Measurements from ENCODE around the gene ACTL6B.

The ACTL6B gene

DNA sequence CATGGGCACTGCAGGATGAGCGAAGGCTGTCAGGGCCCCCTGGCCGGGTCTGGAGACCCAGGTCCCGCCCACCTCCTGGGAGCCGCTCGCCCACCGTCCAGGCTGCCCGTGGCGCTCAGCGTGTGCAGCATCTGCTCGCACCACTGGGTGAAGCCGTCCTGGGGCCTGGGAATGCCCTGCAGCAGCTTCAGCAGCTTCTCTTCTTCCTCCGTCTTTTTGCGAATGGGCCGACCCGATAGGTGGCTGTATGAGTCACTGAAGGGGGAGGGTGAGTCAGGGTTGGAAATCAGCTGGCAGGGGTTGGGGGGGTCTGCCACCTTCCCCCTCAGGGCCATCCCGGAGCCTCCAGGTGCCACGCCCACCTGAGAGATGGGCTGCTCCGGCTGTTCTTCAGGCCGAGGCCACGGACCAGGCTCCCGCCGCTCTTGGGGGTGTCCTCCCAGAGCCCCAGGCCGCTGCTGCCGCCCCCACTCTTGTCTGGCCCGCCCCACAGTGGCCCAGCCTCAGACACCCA, 26.0 kb upstream of the ACTL6B start:
- no peak overlapping the region for H3K9ac ChIP-seq (ENCODE audit: low read length)
- no peak overlapping the region for H3K4me3 ChIP-seq (ENCODE audit: low read length)
- H3K56ac ChIP-seq (ENCODE audit: low read length) = no peak overlapping the region
- WGBS (ENCODE audit: extremely low coverage, insufficient coverage, low lambda C conversion rate) = no CpG with 5 or more reads among the region's 25 CpGs
- no peak overlapping the region for H3K18ac ChIP-seq (ENCODE audit: low read length)
- no peak overlapping the region for H4K8ac ChIP-seq (ENCODE audit: low read depth, low read length)
- no peak overlapping the region for H2BK15ac ChIP-seq (replicated peaks; ENCODE audit: low read depth)
- no peak overlapping the region for H2BK5ac ChIP-seq (ENCODE audit: low read length)
- no peak overlapping the region for H4K5ac ChIP-seq (ENCODE audit: low read length)
- no peaks in the 10 kb centered on the region for H3K27me3 ChIP-seq (ENCODE audit: insufficient read depth, low read length, poor library complexity)
- H3K4me2 ChIP-seq (ENCODE audit: low read length) = no peak overlapping the region
- no peak overlapping the region for H2BK120ac ChIP-seq (ENCODE audit: low read depth, low read length)
- H3K27ac ChIP-seq (ENCODE audit: low read depth, low read length) = no peak overlapping the region
- no peaks in the 10 kb centered on the region for H3K79me2 ChIP-seq (ENCODE audit: control insufficient read depth, insufficient read depth, low read length)
- no peak for DNase-seq
- no peaks in the 10 kb centered on the region for H3K79me1 ChIP-seq (ENCODE audit: low read length)
- H2AK5ac ChIP-seq (ENCODE audit: low read length) = no peak overlapping the region
- no peak overlapping the region for H3K4ac ChIP-seq (ENCODE audit: low read depth, low read length)
- no peak overlapping the region for H3K23ac ChIP-seq (ENCODE audit: low read length)
- H3K4me1 ChIP-seq (ENCODE audit: control insufficient read depth, low read depth, low read length) = no peaks in the 10 kb centered on the region
- H3K36me3 ChIP-seq (ENCODE audit: control insufficient read depth, insufficient read depth, low read length) = peaks cover 20% of the 10 kb centered on the region

DNA sequence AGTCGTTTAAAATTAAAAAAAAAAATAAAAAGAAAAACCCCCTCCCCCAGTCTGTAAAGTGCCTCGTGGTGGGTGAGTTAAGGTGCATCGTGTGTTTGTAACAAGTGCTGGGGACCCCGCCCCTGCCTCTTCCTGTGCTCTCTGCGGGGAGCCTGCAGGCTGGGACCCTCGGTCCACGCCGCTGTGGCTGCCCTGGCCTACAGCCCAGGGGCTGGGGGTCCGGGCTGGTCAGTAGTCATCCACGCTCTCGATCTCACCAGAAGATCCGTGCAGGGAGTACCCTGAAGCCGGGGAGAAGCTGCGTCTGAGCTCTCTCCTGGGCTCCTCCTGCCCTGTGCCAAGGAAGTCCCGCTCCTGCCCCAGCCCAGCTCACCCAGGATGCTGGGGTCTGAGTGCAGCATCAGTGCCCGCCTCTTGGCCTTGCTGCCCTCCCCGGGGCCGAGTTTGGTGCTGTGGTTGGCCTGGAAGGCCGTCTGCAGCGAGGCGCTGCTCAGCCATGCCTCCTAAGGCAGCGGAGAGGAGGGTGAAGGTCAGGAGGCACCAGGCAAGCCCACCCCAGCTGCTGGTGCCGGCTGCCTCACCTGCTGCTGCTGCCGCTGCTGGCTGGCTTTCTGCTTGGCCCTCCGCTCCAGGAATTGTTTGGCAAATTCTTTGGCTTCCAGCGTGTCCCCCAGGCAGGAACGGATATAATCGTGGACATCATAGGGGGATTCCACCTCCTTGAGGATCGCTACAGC, 25.4 kb upstream of the ACTL6B start:
- Histone ChIP-seq H2BK15ac (replicated peaks; ENCODE audit: low read depth) (no peak overlapping the region), H3K27me3 (ENCODE audit: insufficient read depth, low read length, poor library complexity) (no peaks in the 10 kb centered on the region), H3K4me3 (ENCODE audit: low read length) (no peak overlapping the region), H2BK5ac (ENCODE audit: low read length) (no peak overlapping the region), H3K4ac (ENCODE audit: low read depth, low read length) (no peak overlapping the region), H3K27ac (ENCODE audit: low read depth, low read length) (no peak overlapping the region), H3K4me2 (ENCODE audit: low read length) (no peak overlapping the region), H3K18ac (ENCODE audit: low read length) (no peak overlapping the region), H4K8ac (ENCODE audit: low read depth, low read length) (no peak overlapping the region), H3K79me2 (ENCODE audit: control insufficient read depth, insufficient read depth, low read length) (no peaks in the 10 kb centered on the region), H3K36me3 (ENCODE audit: control insufficient read depth, insufficient read depth, low read length) (peaks cover 20% of the 10 kb centered on the region), H2BK120ac (ENCODE audit: low read depth, low read length) (no peak overlapping the region), H3K9ac (ENCODE audit: low read length) (no peak overlapping the region), H3K79me1 (ENCODE audit: low read length) (peaks cover 2% of the 10 kb centered on the region), H3K23ac (ENCODE audit: low read length) (no peak overlapping the region), H3K4me1 (ENCODE audit: control insufficient read depth, low read depth, low read length) (no peaks in the 10 kb centered on the region), H3K56ac (ENCODE audit: low read length) (no peak overlapping the region), H2AK5ac (ENCODE audit: low read length) (no peak overlapping the region), H4K5ac (ENCODE audit: low read length) (no peak overlapping the region)
- no peak for DNase-seq
- WGBS (ENCODE audit: extremely low coverage, insufficient coverage, low lambda C conversion rate) = no CpG with 5 or more reads among the region's 29 CpGs

GRCh38 chr7:100680576-100681271, 24.5 kb upstream of the ACTL6B start:
- Histone ChIP-seq H3K79me2 (ENCODE audit: control insufficient read depth, insufficient read depth, low read length) (no peaks in the 10 kb centered on the region), H3K4me2 (ENCODE audit: low read length) (no peak overlapping the region), H3K27ac (ENCODE audit: low read depth, low read length) (no peak overlapping the region), H3K4me3 (ENCODE audit: low read length) (no peak overlapping the region), H3K36me3 (ENCODE audit: control insufficient read depth, insufficient read depth, low read length) (peaks cover 19% of the 10 kb centered on the region), H2BK5ac (ENCODE audit: low read length) (no peak overlapping the region), H4K8ac (ENCODE audit: low read depth, low read length) (no peak overlapping the region), H3K9ac (ENCODE audit: low read length) (no peak overlapping the region), H2AK5ac (ENCODE audit: low read length) (no peak overlapping the region), H3K18ac (ENCODE audit: low read length) (no peak overlapping the region), H2BK120ac (ENCODE audit: low read depth, low read length) (no peak overlapping the region), H2BK15ac (replicated peaks; ENCODE audit: low read depth) (no peak overlapping the region), H3K56ac (ENCODE audit: low read length) (no peak overlapping the region), H3K79me1 (ENCODE audit: low read length) (peaks cover 3% of the 10 kb centered on the region), H3K4ac (ENCODE audit: low read depth, low read length) (no peak overlapping the region), H3K4me1 (ENCODE audit: control insufficient read depth, low read depth, low read length) (no peaks in the 10 kb centered on the region), H3K27me3 (ENCODE audit: insufficient read depth, low read length, poor library complexity) (no peaks in the 10 kb centered on the region), H3K23ac (ENCODE audit: low read length) (no peak overlapping the region), H4K5ac (ENCODE audit: low read length) (no peak overlapping the region)
- no peak for DNase-seq
- no CpG with 5 or more reads among the region's 18 CpGs for WGBS (ENCODE audit: extremely low coverage, insufficient coverage, low lambda C conversion rate)

DNA sequence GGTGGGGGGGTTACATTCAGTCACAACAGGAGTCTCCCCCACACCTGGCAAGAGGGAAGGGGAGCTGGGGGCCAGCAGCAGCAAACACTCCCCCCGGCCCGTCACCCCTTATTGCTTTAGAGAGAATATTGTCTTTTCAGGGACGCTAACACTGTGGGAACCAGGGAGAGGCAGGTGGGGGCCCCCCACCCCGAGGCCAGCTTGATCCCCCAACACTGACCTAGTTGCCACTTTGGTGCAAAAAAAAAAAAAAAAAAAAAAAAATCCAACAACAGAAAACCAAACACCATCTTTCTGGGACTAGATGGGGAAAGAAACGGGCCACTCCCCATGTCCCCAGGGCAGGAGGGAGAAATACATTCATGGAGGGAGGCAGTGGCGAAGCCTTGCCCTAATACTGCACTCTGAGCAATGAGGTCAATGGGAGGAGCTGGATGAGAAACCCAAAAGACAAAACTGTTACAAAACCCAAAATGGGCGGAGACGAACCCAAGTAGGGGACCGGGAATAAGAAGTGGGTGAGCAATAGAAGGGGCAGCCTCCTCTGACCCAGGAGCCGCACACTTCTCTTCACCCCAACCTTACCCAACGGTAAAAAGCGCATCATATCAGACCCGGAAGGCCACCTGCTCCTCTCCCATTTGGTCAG, 23.8 kb upstream of the ACTL6B start:
- no peak overlapping the region for H4K8ac ChIP-seq (ENCODE audit: low read depth, low read length)
- no peak overlapping the region for H3K23ac ChIP-seq (ENCODE audit: low read length)
- H3K36me3 ChIP-seq (ENCODE audit: control insufficient read depth, insufficient read depth, low read length) = peaks cover 15% of the 10 kb centered on the region
- H2BK120ac ChIP-seq (ENCODE audit: low read depth, low read length) = no peak overlapping the region
- H3K4me3 ChIP-seq (ENCODE audit: low read length) = no peak overlapping the region
- no peak for DNase-seq
- no peak overlapping the region for H2AK5ac ChIP-seq (ENCODE audit: low read length)
- no peak overlapping the region for H2BK5ac ChIP-seq (ENCODE audit: low read length)
- no peak overlapping the region for H3K4me2 ChIP-seq (ENCODE audit: low read length)
- H3K9ac ChIP-seq (ENCODE audit: low read length) = no peak overlapping the region
- no peak overlapping the region for H2BK15ac ChIP-seq (replicated peaks; ENCODE audit: low read depth)
- H3K56ac ChIP-seq (ENCODE audit: low read length) = no peak overlapping the region
- H3K79me1 ChIP-seq (ENCODE audit: low read length) = peaks cover 3% of the 10 kb centered on the region
- no peaks in the 10 kb centered on the region for H3K79me2 ChIP-seq (ENCODE audit: control insufficient read depth, insufficient read depth, low read length)
- no peaks in the 10 kb centered on the region for H3K4me1 ChIP-seq (ENCODE audit: control insufficient read depth, low read depth, low read length)
- no CpG with 5 or more reads among the region's 13 CpGs for WGBS (ENCODE audit: extremely low coverage, insufficient coverage, low lambda C conversion rate)
- no peak overlapping the region for H4K5ac ChIP-seq (ENCODE audit: low read length)
- no peak overlapping the region for H3K18ac ChIP-seq (ENCODE audit: low read length)
- no peak overlapping the region for H3K4ac ChIP-seq (ENCODE audit: low read depth, low read length)
- no peak overlapping the region for H3K27ac ChIP-seq (ENCODE audit: low read depth, low read length)
- H3K27me3 ChIP-seq (ENCODE audit: insufficient read depth, low read length, poor library complexity) = no peaks in the 10 kb centered on the region

GRCh38 chr7:100679129-100679926, 23.1 kb upstream of the ACTL6B start:
- Histone ChIP-seq H4K5ac (ENCODE audit: low read length) (no peak overlapping the region), H2AK5ac (ENCODE audit: low read length) (no peak overlapping the region), H3K79me1 (ENCODE audit: low read length) (peaks cover 5% of the 10 kb centered on the region), H2BK5ac (ENCODE audit: low read length) (no peak overlapping the region), H3K36me3 (ENCODE audit: control insufficient read depth, insufficient read depth, low read length) (peaks cover 13% of the 10 kb centered on the region), H3K56ac (ENCODE audit: low read length) (no peak overlapping the region), H3K4me2 (ENCODE audit: low read length) (no peak overlapping the region), H3K18ac (ENCODE audit: low read length) (no peak overlapping the region), H3K4me3 (ENCODE audit: low read length) (no peak overlapping the region), H2BK15ac (replicated peaks; ENCODE audit: low read depth) (no peak overlapping the region), H3K23ac (ENCODE audit: low read length) (no peak overlapping the region), H3K27ac (ENCODE audit: low read depth, low read length) (no peak overlapping the region), H3K4me1 (ENCODE audit: control insufficient read depth, low read depth, low read length) (no peaks in the 10 kb centered on the region), H3K4ac (ENCODE audit: low read depth, low read length) (no peak overlapping the region), H2BK120ac (ENCODE audit: low read depth, low read length) (no peak overlapping the region), H4K8ac (ENCODE audit: low read depth, low read length) (no peak overlapping the region), H3K79me2 (ENCODE audit: control insufficient read depth, insufficient read depth, low read length) (peaks cover 4% of the 10 kb centered on the region), H3K9ac (ENCODE audit: low read length) (no peak overlapping the region), H3K27me3 (ENCODE audit: insufficient read depth, low read length, poor library complexity) (no peaks in the 10 kb centered on the region)
- no CpG with 5 or more reads among the region's 13 CpGs for WGBS (ENCODE audit: extremely low coverage, insufficient coverage, low lambda C conversion rate)
- DNase-seq = no peak

Data from mesendoderm (in vitro differentiated cells).